GM13977 (cell line): ENCODE data around the gene CD6.

Experiments
- DNase-seq: peaks from one replicate; pipeline ENCODE4 v3.0.0; 2012; ENCODE audit warnings: low spot score
- in situ Hi-C: fragments of 300-500 bp; cut with MboI; formaldehyde crosslinking; loops from one replicate; pipeline ENCODE4 v1.12.0; 2022; ENCODE audit warnings: low sequenced_read_pairs, low pct_unique_long_range_greater_than_20kb, mixed read lengths, inconsistent platforms; ENCODE audit not compliant: unreplicated experiment
- TF ChIP-seq, protein P1 (sequence below): IDR thresholded peaks from 2 replicates; pipeline ENCODE4 v1.5.1; 2012; ENCODE audit warnings: mild to moderate bottlenecking, control low read depth; ENCODE audit not compliant: insufficient read depth; ENCODE audit errors: extremely low read depth, missing control alignments

The CD6 gene

DNA sequence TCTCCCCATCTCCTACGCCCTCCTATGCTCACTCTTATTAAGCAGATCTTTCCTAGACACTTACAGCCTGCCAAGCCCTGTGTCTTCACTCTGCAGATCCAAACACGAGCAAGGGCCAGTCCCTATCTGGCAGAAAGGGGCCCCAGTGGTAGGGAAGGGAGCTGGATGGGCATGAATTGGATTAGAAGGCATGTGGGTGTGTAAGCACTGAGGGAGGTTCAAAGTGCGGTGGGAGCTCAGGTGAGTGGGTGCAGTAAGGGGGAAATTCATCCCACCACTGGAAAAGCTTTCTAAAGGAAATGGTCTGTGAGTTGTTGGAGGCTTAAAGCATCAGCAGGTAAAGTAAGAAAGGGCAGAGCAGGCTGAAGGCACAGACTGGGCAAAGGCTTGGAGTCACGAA, 41.7 kb upstream of the CD6 start:
- no peak for DNase-seq
- TF ChIP-seq, protein P1, sequence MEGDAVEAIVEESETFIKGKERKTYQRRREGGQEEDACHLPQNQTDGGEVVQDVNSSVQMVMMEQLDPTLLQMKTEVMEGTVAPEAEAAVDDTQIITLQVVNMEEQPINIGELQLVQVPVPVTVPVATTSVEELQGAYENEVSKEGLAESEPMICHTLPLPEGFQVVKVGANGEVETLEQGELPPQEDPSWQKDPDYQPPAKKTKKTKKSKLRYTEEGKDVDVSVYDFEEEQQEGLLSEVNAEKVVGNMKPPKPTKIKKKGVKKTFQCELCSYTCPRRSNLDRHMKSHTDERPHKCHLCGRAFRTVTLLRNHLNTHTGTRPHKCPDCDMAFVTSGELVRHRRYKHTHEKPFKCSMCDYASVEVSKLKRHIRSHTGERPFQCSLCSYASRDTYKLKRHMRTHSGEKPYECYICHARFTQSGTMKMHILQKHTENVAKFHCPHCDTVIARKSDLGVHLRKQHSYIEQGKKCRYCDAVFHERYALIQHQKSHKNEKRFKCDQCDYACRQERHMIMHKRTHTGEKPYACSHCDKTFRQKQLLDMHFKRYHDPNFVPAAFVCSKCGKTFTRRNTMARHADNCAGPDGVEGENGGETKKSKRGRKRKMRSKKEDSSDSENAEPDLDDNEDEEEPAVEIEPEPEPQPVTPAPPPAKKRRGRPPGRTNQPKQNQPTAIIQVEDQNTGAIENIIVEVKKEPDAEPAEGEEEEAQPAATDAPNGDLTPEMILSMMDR: no peak
- in situ Hi-C loops: no loop called here

DNA sequence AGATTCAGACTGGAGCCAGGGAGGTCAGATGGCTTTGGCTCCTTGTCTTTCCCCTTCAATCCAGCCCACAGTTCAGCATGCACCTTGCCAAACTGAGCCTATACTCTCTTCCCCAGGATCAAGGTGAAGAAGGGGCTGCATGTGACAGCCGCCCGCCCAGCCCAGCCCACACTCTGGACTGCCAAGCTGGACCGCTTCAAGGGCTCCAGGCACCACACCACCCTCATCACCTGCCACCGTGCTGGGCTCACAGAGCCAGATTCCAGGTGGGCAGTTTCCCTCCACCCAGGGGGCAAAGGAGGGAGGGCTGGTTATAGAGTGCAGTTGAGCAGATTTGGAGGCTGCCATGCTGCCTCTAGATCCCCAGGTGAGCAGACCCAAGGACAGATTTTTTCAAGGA, 41.1 kb upstream of the CD6 start:
- in situ Hi-C loops: no loop called here
- no peak for DNase-seq
- TF ChIP-seq, protein P1: no peak

DNA sequence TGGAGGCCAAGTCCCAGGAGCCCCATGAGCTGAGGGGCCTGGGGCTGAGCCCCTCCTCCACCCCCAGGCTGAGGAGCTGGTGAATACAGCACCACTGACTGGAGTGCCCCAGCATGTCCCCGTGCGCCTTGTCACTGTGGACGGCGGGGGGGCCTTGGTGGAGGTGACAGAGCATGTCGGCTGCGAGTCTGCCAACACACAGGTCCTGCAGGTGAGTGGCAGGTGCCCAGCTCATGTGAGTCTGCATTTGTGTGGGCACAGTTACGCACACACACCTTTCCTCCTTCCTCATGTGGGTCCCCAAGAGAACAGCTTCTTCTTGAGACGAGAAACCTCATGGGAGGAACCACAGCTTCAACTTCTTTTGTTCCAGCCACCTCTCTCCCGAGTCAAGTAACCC, 39.6 kb upstream of the CD6 start:
- DNase-seq: no peak
- in situ Hi-C loops: no loop called here
- TF ChIP-seq, protein P1: no peak

DNA sequence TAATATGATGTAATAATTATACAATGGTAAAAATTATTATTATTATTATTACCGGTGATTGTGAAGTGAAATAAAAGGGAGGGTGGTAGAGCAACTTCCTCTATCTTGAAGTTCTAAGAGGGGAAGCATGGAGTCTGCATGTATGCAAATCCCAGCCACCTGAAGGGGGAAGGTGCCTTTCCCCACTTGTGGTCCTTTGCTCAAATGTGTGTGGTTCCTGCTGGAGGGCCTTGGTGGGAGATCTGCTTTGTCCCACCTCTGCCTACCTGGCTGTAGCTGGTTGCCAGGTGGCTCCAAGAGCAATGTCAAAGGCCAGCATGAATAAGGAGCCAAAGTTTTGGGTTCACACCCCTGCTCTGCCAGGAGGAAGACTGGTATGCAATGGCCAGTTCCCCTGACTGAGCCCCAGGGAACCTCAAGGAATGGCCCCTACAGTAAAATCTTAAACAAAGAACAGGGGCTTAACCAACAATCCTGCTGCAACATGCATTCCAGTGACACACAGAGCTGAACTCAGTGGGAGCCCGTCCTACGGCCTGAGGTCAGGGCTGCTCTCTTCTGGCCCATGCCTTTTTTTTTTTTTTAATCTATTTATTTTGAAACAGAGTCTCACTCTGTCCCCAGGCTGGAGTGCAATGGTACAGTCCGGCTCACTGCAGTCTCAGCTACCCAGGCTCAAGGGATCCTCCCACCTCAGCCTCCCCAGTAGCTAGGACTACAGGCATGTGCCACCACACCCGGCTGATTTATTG, 38.7 kb upstream of the CD6 start:
- in situ Hi-C loops: no loop called here
- DNase-seq: no peak
- TF ChIP-seq, protein P1: no peak

DNA sequence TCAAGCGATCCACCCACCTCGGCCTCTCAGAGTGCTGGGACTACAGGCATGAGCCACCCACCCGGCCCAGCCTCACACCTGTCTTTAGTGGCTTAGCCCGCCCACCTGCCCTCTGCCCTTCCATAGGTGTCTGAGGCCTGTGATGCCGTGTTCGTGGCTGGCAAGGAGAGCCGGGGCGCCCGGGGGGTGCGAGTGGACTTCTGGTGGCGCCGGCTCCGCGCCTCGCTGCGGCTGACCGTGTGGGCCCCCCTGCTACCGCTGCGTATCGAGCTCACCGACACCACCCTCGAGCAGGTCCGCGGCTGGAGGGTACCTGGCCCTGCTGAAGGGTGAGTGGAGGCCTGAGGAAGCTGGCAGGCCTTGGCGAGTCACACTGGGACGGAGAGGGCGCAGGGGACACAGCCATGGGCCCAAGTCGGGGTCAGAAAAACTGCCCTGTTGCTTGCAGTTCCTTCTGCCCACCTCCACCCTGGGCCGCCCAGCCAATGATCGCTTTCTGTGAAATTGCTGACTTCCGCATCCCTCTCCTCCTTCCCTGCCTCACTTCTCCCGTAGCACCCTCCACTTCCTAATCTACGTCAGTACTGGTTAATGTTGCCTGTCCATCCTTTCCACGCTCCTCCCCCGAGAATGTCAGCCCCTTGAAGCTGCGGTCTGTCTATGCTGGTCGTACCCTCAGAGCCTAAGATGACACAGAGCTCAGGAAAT, 37.9 kb upstream of the CD6 start:
- TF ChIP-seq, protein P1: no peak
- no peak for DNase-seq
- in situ Hi-C loops: no loop called here

DNA sequence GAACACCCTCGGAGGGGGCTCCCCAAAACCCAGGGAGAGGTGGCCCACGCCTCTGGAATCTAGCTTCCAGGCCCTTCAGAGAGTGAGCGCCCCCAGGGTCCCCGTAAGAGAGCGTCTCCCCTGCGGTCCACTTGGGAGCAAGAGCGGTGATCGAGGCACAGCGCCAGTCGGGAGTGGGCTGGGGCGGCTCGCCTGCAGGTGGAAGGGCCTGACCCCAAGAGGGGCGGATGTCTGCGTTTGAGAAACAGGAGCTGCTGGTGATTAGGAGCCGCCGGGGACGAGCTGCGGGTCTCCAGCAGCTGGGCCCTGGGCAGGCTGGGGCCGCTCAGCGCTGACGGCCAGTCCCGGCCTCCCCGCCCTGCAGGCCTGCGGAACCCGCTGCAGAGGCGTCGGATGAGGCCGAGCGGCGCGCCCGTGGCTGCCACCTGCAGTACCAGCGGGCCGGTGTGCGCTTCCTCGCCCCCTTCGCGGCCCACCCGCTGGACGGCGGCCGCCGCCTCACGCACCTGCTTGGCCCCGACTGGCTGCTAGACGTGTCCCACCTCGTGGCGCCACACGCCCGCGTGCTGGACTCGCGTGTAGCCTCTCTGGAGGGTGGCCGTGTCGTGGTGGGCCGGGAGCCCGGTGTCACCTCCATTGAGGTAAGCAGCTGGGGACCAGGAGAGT, 37.2 kb upstream of the CD6 start:
- no peak for DNase-seq
- in situ Hi-C loops: no loop called here
- TF ChIP-seq, protein P1: no peak
